Left colon (tissue), 2 donors: ENCODE data around the gene C1GALT1. TPM values are rescaled to one million over a fixed set of nuclear protein-coding genes. Genes with fewer than 3 reads are reported as not detected.

Experiments used
- ATAC-seq: fragments of 200-7000 bp; cut with Tn5 transposase; one replicate; pipeline ENCODE4 v1.9.1; 2020; ENCODE audit warnings: mild to moderate bottlenecking, moderate library complexity
- DNase-seq, 2 donors: peaks; one replicate each; pipeline ENCODE4 v3.0.0-alpha.2; 2020
- intact Hi-C, 2 donors: fragments of 100-400 bp; cut with DNase I in 1 of 2; cut with micrococcal nuclease in 1 of 2; formaldehyde crosslinking; loops; one replicate each; pipeline versions ENCODE4 v1.11.2 to v1.14.0; 2022; cut with DNase I, micrococcal nuclease
- total RNA-seq, 2 donors: library from RNA; stranded (reverse); fragmentation: NEBNext Ultra II Directional; extraction: Animal tissue kit (Norgen Biotek cat#: 25700); gene quantifications; one replicate each; pipeline ENCODE4 v1.2.1, GENCODE V29; 2021
- donor health status: DM: no; HTN: no; CAD: no.
- donor health status: DM: yes; HTN: yes; CAD: no.

The C1GALT1 gene
- total RNA-seq, 2 donors from 2014 or later, result 30.6 to 35.8 TPM

GRCh38 chr7:7257899-7258692 lies 75.8 kb downstream of the C1GALT1 start:
- DNase-seq, result no peak
- peak; percentile 27 for ATAC-seq

GRCh38 chr7:7261863-7262262 lies 79.5 kb downstream of the C1GALT1 start:
- DNase-seq (no peak), ATAC-seq (no peak)
- intact Hi-C loops, result no loop called here

More at GRCh38 chr7:7257899-7258692, 75.8 kb downstream of the C1GALT1 start:
- intact Hi-C loops, result no loop called here

DNA sequence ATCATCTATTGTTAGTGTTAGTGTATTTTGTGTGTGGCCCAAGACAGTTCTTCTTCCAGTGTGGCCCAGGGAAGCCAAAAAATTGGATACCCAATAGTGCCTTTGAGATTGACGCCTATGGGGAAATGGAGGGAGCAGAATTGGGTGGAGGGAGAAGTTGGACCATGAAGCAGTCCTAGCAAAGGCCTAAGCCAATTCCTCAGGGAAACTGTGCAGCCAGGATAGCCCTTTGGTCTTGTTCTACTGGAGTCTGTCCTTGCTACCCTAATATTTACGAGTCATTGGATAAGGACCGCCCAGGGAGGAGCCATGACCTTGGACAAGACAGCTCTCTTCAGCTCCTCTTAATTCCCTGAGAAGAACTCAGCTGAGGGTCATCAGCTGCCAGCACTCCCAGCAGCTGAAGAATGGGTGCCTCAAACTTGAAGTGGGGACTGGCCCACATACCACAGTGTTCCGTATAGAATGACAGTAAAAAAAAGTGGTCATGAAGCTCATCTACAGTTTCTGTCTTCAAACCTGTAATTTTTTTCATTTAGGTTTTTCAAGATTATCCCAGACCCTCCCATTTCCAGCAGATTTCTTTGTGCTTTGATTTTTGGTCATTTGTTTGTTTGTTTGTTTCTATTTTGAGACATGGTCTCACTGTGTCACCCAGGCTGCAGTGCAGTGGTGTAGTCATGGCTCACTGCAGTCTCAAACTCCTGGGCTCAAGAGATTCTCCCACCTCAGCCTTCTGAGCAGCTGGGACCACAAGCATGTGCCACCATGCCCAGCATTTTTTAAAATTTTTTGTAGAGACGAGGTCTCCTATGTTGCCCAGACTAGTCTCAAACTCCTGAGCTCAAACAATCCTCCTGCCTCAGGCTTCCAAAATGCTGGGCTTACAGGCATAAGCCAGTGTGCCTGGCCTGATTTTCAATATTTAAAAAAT lies 81.2 kb downstream of the C1GALT1 start:
- ATAC-seq (no peak), DNase-seq (no peak)
- intact Hi-C loops, result no loop called here

DNA sequence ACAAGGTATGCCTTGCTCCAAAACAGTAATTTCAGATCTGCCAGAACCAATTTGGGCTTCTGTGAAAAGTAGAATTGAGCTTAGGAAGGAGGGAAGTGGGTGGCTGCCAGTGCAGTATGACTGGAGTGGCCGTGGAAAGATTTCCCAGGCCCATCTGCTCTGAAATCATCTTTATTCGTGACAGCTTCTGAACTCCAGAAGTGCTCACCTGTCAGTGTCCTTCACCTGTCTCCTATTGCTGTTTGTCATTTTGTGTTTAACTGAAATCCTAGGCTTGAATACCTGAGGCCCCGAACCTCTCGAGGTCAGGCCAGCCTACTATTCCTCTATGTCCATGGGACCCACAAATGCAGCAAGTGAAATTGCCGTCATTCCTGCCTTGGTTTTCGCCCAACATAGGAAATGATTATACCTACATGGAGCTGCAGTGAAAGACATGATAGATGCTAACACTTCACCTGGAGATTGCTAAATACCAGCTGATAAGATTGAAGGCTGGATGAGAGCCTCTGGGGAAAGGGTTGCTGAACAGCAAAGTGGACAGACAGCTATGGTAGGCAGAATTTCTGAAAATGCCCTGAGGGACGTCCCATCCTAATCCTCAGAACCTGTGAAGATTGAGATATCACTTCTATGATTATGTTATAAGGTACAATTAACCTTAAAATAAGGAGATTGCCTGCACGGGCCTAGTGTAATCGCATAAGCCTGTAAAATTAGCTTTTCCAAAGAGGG lies 82.1 kb downstream of the C1GALT1 start:
- no peak for DNase-seq
- ATAC-seq, result no peak
- intact Hi-C loops, result no loop called here

DNA sequence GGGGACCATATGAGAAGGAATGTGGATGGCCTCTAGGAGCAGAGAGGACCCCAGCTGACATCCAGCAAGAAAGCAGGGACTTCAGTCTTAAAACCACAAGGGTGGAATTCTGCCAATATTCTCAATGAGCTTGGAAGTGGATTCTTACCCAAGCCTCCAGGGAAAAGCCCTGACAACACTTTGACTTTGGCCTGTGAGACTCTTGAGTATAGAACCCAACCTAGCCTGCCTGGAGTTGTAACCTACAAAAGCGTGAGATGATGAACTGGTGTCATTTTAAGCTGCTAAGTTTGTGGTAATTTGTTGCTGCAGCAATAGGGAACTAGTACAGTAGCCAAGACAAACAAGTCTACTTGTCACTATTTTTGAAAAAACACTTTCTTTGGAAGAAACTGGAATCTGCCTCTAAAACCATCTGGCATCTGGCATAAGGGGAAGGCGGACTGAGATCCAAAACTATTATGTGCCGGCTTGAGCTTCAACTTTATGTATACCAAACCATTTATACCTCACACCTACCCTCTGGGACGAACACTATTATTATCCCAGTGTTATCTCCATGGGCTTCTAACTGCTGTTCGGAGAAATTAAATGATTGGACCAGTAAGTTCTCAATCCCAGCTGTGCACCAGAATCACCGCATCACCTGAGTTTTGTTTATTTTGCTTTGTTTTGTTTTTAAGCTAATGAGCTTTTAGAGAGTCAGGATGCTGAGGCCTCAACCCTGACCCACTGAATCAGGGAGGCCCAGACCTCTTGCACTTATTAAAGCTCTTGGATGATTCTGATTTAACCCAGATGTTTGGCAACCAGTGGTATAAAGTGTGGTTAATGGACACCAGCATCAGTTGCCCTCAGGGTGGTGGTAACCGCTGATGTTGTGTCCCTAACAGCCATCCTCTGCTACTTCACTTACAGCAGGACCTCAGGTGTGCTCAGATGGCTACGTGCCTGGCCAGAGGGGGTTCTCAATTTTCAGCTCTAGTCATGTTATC lies 83.0 kb downstream of the C1GALT1 start:
- ATAC-seq (no peak), DNase-seq (no peak)
- intact Hi-C loops, result no loop called here

DNA sequence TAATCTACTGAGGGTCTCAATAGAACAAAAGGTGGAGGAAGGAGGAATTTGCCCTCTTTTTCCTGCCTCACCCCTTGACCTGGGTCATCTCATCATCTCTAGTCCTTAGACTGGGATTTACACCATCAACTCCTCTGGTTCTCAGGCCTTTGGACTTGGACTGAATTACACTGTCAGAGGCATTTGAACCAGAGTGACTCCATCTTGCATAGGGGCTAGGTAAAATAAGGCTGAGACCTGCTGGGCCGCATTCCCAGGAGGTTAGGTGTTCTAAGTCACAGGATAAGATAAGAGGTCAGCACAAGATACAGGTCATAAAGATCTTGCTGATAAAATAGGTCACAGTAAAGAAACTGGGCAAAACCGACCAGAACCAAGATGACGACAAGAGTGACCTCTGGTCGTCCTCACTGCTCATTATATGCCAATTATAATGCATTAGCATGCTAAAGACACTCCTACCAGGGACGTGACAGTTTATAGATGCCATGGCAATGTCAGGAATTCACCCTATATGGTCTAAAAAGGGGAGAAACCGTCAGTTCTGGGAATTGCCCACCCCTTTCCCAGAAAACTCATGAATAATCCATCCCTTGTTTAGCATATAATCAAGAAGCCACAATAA lies 84.0 kb downstream of the C1GALT1 start:
- no peak for DNase-seq
- intact Hi-C loops, result no loop called here
- ATAC-seq, result peak; percentile 16

DNA sequence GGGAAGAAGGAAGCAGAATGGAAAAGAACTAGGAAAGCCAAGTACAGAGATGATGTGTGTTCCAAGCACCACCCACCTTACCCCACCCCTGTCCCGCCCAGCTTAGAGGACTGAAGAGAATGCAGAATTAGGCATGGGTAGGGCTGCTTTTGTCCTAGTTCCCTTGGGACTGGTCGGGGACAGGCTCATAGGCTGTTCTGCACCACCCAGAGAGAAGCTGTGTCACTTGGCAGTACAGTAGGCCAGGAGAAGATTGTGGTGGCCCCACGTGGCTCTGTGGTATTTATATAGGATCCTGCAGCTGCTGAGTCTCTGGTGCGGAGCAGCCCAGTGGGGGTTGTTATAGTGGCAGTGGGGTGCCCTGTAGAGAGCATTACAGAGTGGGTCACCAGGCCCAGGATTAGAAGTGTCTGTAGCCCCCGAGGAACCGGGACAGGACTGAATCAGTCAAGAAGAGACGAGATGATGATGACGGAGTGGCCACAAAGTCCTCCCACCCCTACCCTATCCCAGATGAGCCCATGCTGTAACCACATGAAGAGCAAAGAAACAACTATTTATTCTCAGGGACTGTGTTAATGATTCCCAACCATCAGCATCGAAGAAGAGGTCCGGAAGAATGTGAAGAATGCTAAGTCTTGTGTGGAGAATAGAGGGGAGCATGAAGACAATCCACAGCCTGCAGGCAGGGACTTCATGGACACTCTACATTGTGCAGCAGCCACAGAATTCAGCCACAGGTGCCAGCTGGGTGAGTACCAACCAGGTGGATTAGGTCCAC lies 88.9 kb downstream of the C1GALT1 start:
- intact Hi-C loops, result no loop called here
- peak; percentile 68 for ATAC-seq
- DNase-seq, result no peak

DNA sequence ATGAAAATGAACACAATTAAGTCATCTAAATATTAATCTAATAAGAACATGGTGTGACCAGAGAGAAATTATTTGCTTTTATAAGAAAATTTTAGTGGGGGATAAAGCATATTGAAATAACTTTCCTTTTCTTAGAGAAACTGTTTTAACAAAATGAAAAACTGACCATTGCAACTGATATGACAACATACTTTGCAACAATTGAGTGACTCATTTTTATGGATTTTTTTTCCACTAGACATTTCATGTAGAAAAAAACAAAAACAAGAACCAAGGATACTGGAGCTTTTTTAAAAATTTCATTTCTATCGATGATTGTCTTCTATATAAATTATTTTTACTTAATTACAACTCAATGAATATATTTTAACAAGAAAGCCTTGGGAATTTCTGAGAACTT lies 90.0 kb downstream of the C1GALT1 start:
- intact Hi-C loops, result no loop called here
- no peak for ATAC-seq
- no peak for DNase-seq

GRCh38 chr7:7274782-7275181 lies 92.4 kb downstream of the C1GALT1 start:
- intact Hi-C loops, result no loop called here

GRCh38 chr7:7276161-7276560 lies 93.8 kb downstream of the C1GALT1 start:
- intact Hi-C loops, result no loop called here
- no peak for DNase-seq
- no peak for ATAC-seq

More at GRCh38 chr7:7274782-7275181, 92.4 kb downstream of the C1GALT1 start:
- no peak for DNase-seq
- ATAC-seq, result no peak

- DNase-seq (no peak), ATAC-seq (no peak)
- intact Hi-C loops, result no loop called here
These were observed 108.2 kb downstream of the C1GALT1 start for GRCh38 chr7:7290429-7291122.

- ATAC-seq, result no peak
- no peak for DNase-seq
- intact Hi-C loops, result no loop called here
These were observed 109.7 kb downstream of the C1GALT1 start for GRCh38 chr7:7292085-7292484.

GRCh38 chr7:7292608-7293007 lies 110.3 kb downstream of the C1GALT1 start:
- ATAC-seq (no peak), DNase-seq (no peak)
- intact Hi-C loops, result no loop called here

GRCh38 chr7:7293092-7293491 lies 110.7 kb downstream of the C1GALT1 start:
- no peak for DNase-seq
- intact Hi-C loops, result no loop called here
- no peak for ATAC-seq

GRCh38 chr7:7294911-7295310 lies 112.6 kb downstream of the C1GALT1 start:
- no peak for DNase-seq
- ATAC-seq, result peak; percentile 79
- intact Hi-C loops, result no loop called here
